Omental fat pad (tissue), 4 donors: ENCODE results near the gene CNTNAP2. TPM values are rescaled to one million over a fixed set of nuclear protein-coding genes. Genes with fewer than 3 reads are reported as not detected.

ENCODE experiments used
- ATAC-seq: fragments of 150-250 bp; one replicate; pipeline ENCODE4 v1.9.1; 2016; ENCODE audit warnings: mild to moderate bottlenecking, moderate library complexity; ENCODE audit not compliant: low FRiP score
- DNase-seq: peaks from one replicate; pipeline ENCODE4 v3.0.0-alpha.2; 2019; ENCODE audit warnings: low spot score
- CTCF ChIP-seq, 3 donors: fragments of 450-650 bp; IDR thresholded peaks; one replicate each; pipeline ENCODE4 v1.5.1; 2016 to 2017; ENCODE audit warnings: antibody characterized with exemption in 3 of 3, mild to moderate bottlenecking in 3 of 3, moderate library complexity in 2 of 3
- total RNA-seq, 4 donors: library from RNA; depleted of rRNA; stranded (reverse); fragments of >200 nt; gene quantifications; one replicate each; pipeline ENCODE4 v1.1.0, GENCODE V29; 2016

Gene CNTNAP2
- total RNA-seq, 4 donors from 2014 or later = 0.38 to 1.5 (median 1.1) TPM; not detected in 1

GRCh38 chr7:146731185-146731584 lies 614.6 kb downstream of the CNTNAP2 start:
- no peak for DNase-seq
- ATAC-seq = no peak
- no peak for TF ChIP-seq CTCF (IDR thresholded peaks at IDR 0.05)

- DNase-seq = no peak
- no peak for TF ChIP-seq CTCF (IDR thresholded peaks at IDR 0.05)
- ATAC-seq = no peak
Measured at GRCh38 chr7:146735992-146736391, 619.4 kb downstream of the CNTNAP2 start.

GRCh38 chr7:146736446-146737190 lies 620.0 kb downstream of the CNTNAP2 start:
- DNase-seq (no peak), ATAC-seq (no peak)
- TF ChIP-seq CTCF (IDR thresholded peaks at IDR 0.05) = no peak

- ATAC-seq (no peak), DNase-seq (no peak)
- no peak for TF ChIP-seq CTCF (IDR thresholded peaks at IDR 0.05)
Measured at GRCh38 chr7:146740039-146740438, 623.4 kb downstream of the CNTNAP2 start.

- no peak for DNase-seq
- no peak for TF ChIP-seq CTCF (IDR thresholded peaks at IDR 0.05)
- ATAC-seq = no peak
Measured at GRCh38 chr7:146741911-146742310, 625.3 kb downstream of the CNTNAP2 start.

- ATAC-seq = no peak
- no peak for TF ChIP-seq CTCF (IDR thresholded peaks at IDR 0.05)
Measured at GRCh38 chr7:146754385-146754784, 637.8 kb downstream of the CNTNAP2 start.

GRCh38 chr7:146755585-146755984 lies 639.0 kb downstream of the CNTNAP2 start:
- no peak for TF ChIP-seq CTCF (IDR thresholded peaks at IDR 0.05)
- ATAC-seq (no peak), DNase-seq (no peak)

More at GRCh38 chr7:146754385-146754784, 637.8 kb downstream of the CNTNAP2 start:
- no peak for DNase-seq
